ENCODE measurements around the gene ELP4. TPM values are rescaled to one million over a fixed set of nuclear protein-coding genes. Genes with fewer than 3 reads are reported as not detected.

ELP4 gene
- polyA plus RNA-seq, 3 donors, result 6.0 to 17.8 (median 16.4) TPM

- no peak overlapping the region for H3K27ac ChIP-seq (ENCODE audit: low read depth in 1 of 2, low read length in 2 of 2)
- TF ChIP-seq CTCF (IDR thresholded peaks at IDR 0.05), result no peak
- H3K36me3 ChIP-seq (replicated peaks in 1 of 2; ENCODE audit: control insufficient read depth in 1 of 2, insufficient read depth in 2 of 2, low read length in 2 of 2), result no peaks in the 10 kb centered on the region
- H3K4me2 ChIP-seq (replicated peaks; ENCODE audit: extremely low read depth, low read length, poor library complexity, severe bottlenecking), result no peak overlapping the region
- H3K27ac Mint-ChIP-seq, result peak overlapping the region in 1 of 7 donors; percentile 35
- H3K79me2 ChIP-seq (ENCODE audit: insufficient read depth, low read length), result no peaks in the 10 kb centered on the region
- no peak overlapping the region for H3K9ac ChIP-seq (ENCODE audit: insufficient read depth, low read length, poor library complexity, severe bottlenecking)
- peaks cover 8 to 19% of the 10 kb centered on the region in 2 donors for H3K4me1 ChIP-seq (ENCODE audit: control insufficient read depth in 1 of 2, insufficient read depth in 2 of 2, low read length in 2 of 2)
- peaks cover 92 to 100% (median 97%) of the 10 kb centered on the region in 3 donors for H3K27me3 Mint-ChIP-seq (ENCODE audit: low read depth in 3 of 3)
- no peak for DNase-seq
- H3K4me3 ChIP-seq (replicated peaks in 1 of 3; ENCODE audit: low read depth in 2 of 3, low read length in 3 of 3), result no peak overlapping the region
- no peak overlapping the region for H2AFZ ChIP-seq (ENCODE audit: insufficient read depth, low read depth, low read length, poor library complexity, severe bottlenecking)
- intact Hi-C loops (cut with micrococcal nuclease), result no loop called here
- peaks cover 0 to 40% (median 33%) of the 10 kb centered on the region in 7 donors for H3K9me3 Mint-ChIP-seq
- peaks cover 5 to 85% of the 10 kb centered on the region in 2 donors for H3K9me3 ChIP-seq (replicated peaks in 1 of 2; ENCODE audit: control insufficient read depth in 1 of 2, insufficient read depth in 1 of 2, low read length in 2 of 2)
- H3K4me1 Mint-ChIP-seq, result peaks cover 23% of the 10 kb centered on the region
- H4K20me1 ChIP-seq (ENCODE audit: insufficient read depth, low read length), result no peaks in the 10 kb centered on the region
- peak overlapping the region; percentile 31 to 64 for H3K4me3 Mint-ChIP-seq
- WGBS (ENCODE audit: insufficient coverage), result 7% methylated on average over 11 of the region's 15 CpGs
- H3K36me3 Mint-ChIP-seq, result peaks cover 0 to 3% of the 10 kb centered on the region in 2 donors
- peaks cover 90 to 100% of the 10 kb centered on the region in 2 donors for H3K27me3 ChIP-seq (ENCODE audit: control insufficient read depth in 2 of 2, insufficient read depth in 2 of 2, low read length in 2 of 2)
These were observed 310.9 kb downstream of the ELP4 start for GRCh38 chr11:31820438-31820818.

- TF ChIP-seq CTCF (IDR thresholded peaks at IDR 0.05), result no peak
- peaks cover 5 to 19% of the 10 kb centered on the region in 2 donors for H3K4me1 ChIP-seq (ENCODE audit: control insufficient read depth in 1 of 2, insufficient read depth in 2 of 2, low read length in 2 of 2)
- H3K4me2 ChIP-seq (replicated peaks; ENCODE audit: extremely low read depth, low read length, poor library complexity, severe bottlenecking), result no peak overlapping the region
- Mint-ChIP-seq H3K27me3 (ENCODE audit: low read depth in 3 of 3) (peaks cover 92 to 100% (median 96%) of the 10 kb centered on the region in 3 donors), H3K9me3 (peaks cover 0 to 40% (median 26%) of the 10 kb centered on the region in 7 donors), H3K4me3 (peak overlapping the region in 1 of 2 donors; percentile 84), H3K36me3 (peaks cover 0 to under 1% of the 10 kb centered on the region in 2 donors), H3K4me1 (peaks cover 22% of the 10 kb centered on the region), H3K27ac (no peak overlapping the region)
- H3K4me3 ChIP-seq (replicated peaks in 1 of 3; ENCODE audit: low read depth in 2 of 3, low read length in 3 of 3), result no peak overlapping the region
- no peak overlapping the region for H3K27ac ChIP-seq (ENCODE audit: low read depth in 1 of 2, low read length in 2 of 2)
- H2AFZ ChIP-seq (ENCODE audit: insufficient read depth, low read depth, low read length, poor library complexity, severe bottlenecking), result no peak overlapping the region
- H3K36me3 ChIP-seq (replicated peaks in 1 of 2; ENCODE audit: control insufficient read depth in 1 of 2, insufficient read depth in 2 of 2, low read length in 2 of 2), result no peaks in the 10 kb centered on the region
- no peaks in the 10 kb centered on the region for H3K79me2 ChIP-seq (ENCODE audit: insufficient read depth, low read length)
- H3K27me3 ChIP-seq (ENCODE audit: control insufficient read depth in 2 of 2, insufficient read depth in 2 of 2, low read length in 2 of 2), result peaks cover 91 to 100% of the 10 kb centered on the region in 2 donors
- intact Hi-C loops (cut with micrococcal nuclease), result no loop called here
- no peak for DNase-seq
- no peaks in the 10 kb centered on the region for H4K20me1 ChIP-seq (ENCODE audit: insufficient read depth, low read length)
- H3K9me3 ChIP-seq (replicated peaks in 1 of 2; ENCODE audit: control insufficient read depth in 1 of 2, insufficient read depth in 1 of 2, low read length in 2 of 2), result peaks cover 8 to 82% of the 10 kb centered on the region in 2 donors
- no CpG with 5 or more reads among the region's 5 CpGs for WGBS (ENCODE audit: insufficient coverage)
- no peak overlapping the region for H3K9ac ChIP-seq (ENCODE audit: insufficient read depth, low read length, poor library complexity, severe bottlenecking)
These were observed 311.7 kb downstream of the ELP4 start for GRCh38 chr11:31821235-31821764.

All from CD14-positive monocyte (primary cell).